Measurements from ENCODE around the gene DAGLA. TPM values are rescaled to one million over a fixed set of nuclear protein-coding genes. Genes with fewer than 3 reads are reported as not detected.

DAGLA gene
- total and polyA plus RNA-seq, 8 donors: under 0.01 to 27.2 (median 1.0) TPM

DNA sequence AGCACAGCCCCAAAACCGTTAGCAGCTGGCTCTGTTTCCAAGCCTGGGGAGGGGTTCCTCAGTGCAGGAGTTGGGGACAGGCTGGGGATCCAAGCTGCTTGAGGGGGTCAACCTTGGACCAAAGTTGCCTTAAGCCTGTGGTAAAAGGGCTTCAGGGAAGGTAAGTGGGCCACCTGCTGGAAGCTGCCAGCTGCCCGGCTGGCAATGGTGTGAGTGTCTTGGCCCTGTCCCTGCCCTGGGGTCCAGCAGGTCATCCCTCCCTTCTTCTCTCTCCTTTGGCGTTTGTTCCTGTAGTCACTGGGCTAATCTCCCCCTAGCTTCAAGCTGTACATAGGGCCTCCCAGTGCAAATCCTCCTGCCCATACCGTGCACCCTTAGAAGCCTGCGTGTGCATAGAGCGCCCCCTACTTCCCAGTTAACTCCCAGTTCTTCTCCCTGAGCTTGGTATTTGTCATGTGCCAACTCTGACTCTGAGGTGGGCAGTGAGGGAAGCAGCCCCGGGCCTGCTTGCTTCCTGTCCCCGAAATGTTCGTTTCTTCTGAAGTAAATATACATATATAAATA, 107.8 kb downstream of the DAGLA start:
- WGBS, 5 donors: 25 to 38% (median 31%) methylated on average over 8 to 9 of the region's 9 CpGs
- Histone ChIP-seq H3K9me3 (no peaks in the 10 kb centered on the region), H3K27ac (peak overlapping the region in 3 of 5 donors; percentile 18 to 25 (median 25)), H3K36me3 (peaks cover 64 to 75% (median 75%) of the 10 kb centered on the region in 4 donors), H3K27me3 (no peaks in the 10 kb centered on the region), H3K4me1 (peaks cover 11 to 48% (median 33%) of the 10 kb centered on the region in 4 donors), H3K4me3 (no peak overlapping the region)
- TF ChIP-seq, protein P1, sequence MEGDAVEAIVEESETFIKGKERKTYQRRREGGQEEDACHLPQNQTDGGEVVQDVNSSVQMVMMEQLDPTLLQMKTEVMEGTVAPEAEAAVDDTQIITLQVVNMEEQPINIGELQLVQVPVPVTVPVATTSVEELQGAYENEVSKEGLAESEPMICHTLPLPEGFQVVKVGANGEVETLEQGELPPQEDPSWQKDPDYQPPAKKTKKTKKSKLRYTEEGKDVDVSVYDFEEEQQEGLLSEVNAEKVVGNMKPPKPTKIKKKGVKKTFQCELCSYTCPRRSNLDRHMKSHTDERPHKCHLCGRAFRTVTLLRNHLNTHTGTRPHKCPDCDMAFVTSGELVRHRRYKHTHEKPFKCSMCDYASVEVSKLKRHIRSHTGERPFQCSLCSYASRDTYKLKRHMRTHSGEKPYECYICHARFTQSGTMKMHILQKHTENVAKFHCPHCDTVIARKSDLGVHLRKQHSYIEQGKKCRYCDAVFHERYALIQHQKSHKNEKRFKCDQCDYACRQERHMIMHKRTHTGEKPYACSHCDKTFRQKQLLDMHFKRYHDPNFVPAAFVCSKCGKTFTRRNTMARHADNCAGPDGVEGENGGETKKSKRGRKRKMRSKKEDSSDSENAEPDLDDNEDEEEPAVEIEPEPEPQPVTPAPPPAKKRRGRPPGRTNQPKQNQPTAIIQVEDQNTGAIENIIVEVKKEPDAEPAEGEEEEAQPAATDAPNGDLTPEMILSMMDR (IDR thresholded peaks at IDR 0.05): peak in 5 of 7 experiments; percentile 36 to 90 (median 50)
- peak in 2 of 3 donors; percentile 22 to 65 for TF ChIP-seq POLR2AphosphoS5 (IDR thresholded peaks at IDR 0.05)
- no peak for TF ChIP-seq POLR2A (IDR thresholded peaks at IDR 0.05)
- no peak for TF ChIP-seq EP300 (IDR thresholded peaks at IDR 0.05)
- peak; percentile 72 to 91 for DNase-seq
- intact Hi-C loops (cut with DNase I; ENCODE audit: low total_unique reads): no loop called here

DNA sequence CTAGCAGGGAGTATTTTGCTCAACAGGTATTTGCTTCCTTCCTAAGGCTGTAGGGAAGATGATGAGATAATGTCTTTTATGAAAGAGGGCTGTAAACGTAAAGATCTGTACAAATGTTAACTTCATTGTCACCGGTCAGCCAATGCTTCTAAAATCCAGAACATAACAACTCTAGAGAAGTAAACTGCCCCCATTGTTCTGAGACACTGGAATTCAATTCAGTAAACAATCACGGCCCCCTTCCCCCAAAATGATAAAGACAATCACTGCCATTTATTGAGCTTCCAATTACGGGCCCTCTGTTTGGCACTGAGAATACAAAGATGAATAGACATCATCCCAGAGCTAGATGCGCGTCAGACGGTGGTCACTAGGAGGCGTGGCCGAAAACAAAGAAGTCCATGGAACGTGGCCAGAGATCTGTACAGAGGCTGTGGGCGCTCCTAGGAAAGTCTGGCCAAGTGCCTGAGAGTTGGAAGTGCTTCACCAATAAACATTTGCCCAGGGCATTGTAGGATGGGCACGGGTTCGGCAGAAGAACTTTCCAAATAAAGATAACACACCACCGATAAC, 111.6 kb downstream of the DAGLA start:
- peak; percentile 76 to 96 for DNase-seq
- Histone ChIP-seq H3K4me1 (peaks cover 19 to 57% (median 42%) of the 10 kb centered on the region in 4 donors), H3K9me3 (no peaks in the 10 kb centered on the region), H3K27me3 (no peaks in the 10 kb centered on the region), H3K4me3 (peak overlapping the region; percentile 54 to 93 (median 78)), H3K36me3 (peaks cover 35 to 51% (median 49%) of the 10 kb centered on the region in 4 donors), H3K27ac (peak overlapping the region; percentile 94 to 98 (median 96))
- 2 to 5% (median 3%) methylated on average over 14 of the region's 14 CpGs for WGBS, 5 donors
- no peak for TF ChIP-seq POLR2A (IDR thresholded peaks at IDR 0.05)
- TF ChIP-seq POLR2AphosphoS5 (IDR thresholded peaks at IDR 0.05): peak in 1 of 3 donors; percentile 18
- intact Hi-C loops (cut with DNase I; ENCODE audit: low total_unique reads): no loop called here

DNA sequence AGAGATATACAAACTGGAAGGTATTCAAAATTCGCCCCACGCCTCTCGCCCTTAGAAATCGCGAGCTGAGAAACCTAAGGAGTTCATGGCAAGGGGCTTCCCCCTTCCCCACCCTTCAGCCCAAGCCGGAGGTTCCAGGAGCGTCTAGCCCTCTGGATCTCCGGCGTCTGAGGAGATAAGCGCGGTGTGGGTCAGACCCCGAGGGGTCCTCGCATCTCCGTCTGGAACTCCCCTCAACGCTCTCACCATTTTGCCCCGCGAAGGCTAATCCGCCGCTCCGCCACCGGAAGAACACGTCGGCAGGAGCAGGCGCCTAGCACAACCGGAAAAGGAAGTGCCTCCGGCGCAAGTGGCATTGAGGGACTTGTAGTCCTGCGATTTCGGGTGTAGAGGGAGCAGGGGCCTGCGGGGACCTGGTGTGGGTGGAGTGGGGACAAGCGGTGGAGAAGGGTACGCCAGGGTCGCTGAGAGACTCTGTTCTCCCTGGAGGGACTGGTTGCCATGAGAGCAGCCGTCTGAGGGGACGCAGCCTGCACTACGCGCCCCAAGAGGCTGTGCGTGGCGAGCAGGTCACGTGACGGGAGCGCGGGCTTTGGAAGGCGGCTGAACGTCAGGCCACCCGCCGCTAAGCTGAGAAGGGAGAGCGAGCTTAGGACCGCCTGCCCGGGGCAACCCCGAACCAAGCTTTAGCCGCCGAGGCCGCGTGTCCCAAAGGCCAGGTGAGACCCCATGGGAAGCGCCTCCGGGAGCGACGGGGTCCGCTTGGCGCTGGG, 112.3 kb downstream of the DAGLA start, which contains the start of the genes FEN1 and TMEM258:
FEN1 (plus strand) TSS at position 602 of the 773 bp plus-strand sequence. CDS start 2,451 bp downstream, outside the sequence.
TMEM258 (minus strand) TSS at position 290 of the 773 bp plus-strand sequence; CDS start at position 249, 41 bp downstream.
- H3K9me3 ChIP-seq: no peaks in the 10 kb centered on the region
- peaks cover 24 to 62% (median 45%) of the 10 kb centered on the region in 4 donors for H3K4me1 ChIP-seq
- no peaks in the 10 kb centered on the region for H3K27me3 ChIP-seq
- peak within 1 kb of the TSS; percentile 54 to 93 (median 78) for H3K4me3 ChIP-seq
- peak in 1 of 4 donors; percentile 69 for TF ChIP-seq POLR2A (IDR thresholded peaks at IDR 0.05)
- peak; percentile 25 for TF ChIP-seq EP300 (IDR thresholded peaks at IDR 0.05)
- TF ChIP-seq, protein P1 (IDR thresholded peaks at IDR 0.05): no peak
- TF ChIP-seq POLR2AphosphoS5 (IDR thresholded peaks at IDR 0.05): peak; percentile 84 to 96 (median 93)
- H3K27ac ChIP-seq: peak within 1 kb of the TSS; percentile 94 to 98 (median 96)
- intact Hi-C loops (cut with DNase I; ENCODE audit: low total_unique reads): no loop called here
- H3K36me3 ChIP-seq: peaks cover 28 to 44% (median 42%) of the 10 kb centered on the region in 4 donors
- 0 to 1% (median 0%) methylated on average over 37 to 61 of the region's 61 CpGs for WGBS, 5 donors
- DNase-seq: peak; percentile 89 to 97

DNA sequence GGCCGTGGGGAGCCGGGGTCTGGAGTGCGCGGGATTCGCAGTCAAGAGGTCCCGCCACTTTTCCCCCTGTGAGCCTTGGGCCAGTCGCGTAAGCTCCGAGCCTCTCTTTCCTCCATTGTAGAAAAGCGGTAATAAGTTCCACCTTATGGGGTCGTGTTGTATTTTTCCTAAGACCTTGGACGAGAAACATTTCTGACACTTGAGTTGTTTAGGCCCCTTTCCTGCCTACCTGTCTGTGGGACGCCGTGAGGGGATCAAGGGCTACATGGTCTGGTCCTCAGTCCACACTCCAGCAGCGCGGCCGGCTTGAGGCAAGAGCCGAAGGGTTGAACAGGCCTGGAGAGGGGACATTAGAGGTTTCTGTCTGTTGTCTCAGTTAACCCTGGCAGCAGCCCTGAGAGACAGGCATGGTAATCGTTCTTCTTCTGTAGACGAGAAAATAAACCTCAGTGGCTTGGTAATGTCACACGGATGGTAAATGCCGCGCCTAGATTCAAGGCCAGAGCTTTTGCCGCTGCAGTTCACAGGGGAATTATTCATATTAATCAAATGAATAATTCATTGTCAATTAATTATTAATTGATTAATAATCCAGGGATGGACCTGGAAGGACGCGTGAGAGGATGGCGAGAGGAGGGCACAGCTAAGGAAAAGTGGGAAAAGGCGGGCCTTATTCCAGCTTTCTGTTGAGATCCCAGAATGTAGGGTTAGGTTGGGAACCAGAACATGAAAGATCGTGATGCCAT, 113.1 kb downstream of the DAGLA start:
- Histone ChIP-seq H3K27ac (peak overlapping the region; percentile 94 to 98 (median 96)), H3K27me3 (no peaks in the 10 kb centered on the region), H3K4me3 (peak overlapping the region; percentile 54 to 93 (median 78)), H3K4me1 (peaks cover 28 to 60% (median 44%) of the 10 kb centered on the region in 4 donors), H3K36me3 (peaks cover 24 to 37% (median 35%) of the 10 kb centered on the region in 4 donors), H3K9me3 (no peaks in the 10 kb centered on the region)
- no peak for DNase-seq
- WGBS, 5 donors: 1 to 4% (median 2%) methylated on average over 21 to 29 of the region's 29 CpGs
- intact Hi-C loops (cut with DNase I; ENCODE audit: low total_unique reads): no loop called here
- TF ChIP-seq EP300 (IDR thresholded peaks at IDR 0.05) (no peak), POLR2AphosphoS5 (IDR thresholded peaks at IDR 0.05) (no peak), POLR2A (IDR thresholded peaks at IDR 0.05) (no peak)
- TF ChIP-seq, protein P1 (IDR thresholded peaks at IDR 0.05): no peak
